Small intestine (tissue), 7 donors: ENCODE data around the gene CHML. TPM values are rescaled to one million over a fixed set of nuclear protein-coding genes. Genes with fewer than 3 reads are reported as not detected.
A peak's percentile ranks its signal among the peaks of the same experiment; 100 is the strongest.

Experiments used
- DNase-seq, 2 donors: peaks; one replicate each; pipeline versions ENCODE4 v3.0.0 to v3.0.0-alpha.2; 2013
- FAIRE-seq: peaks from 2 replicates; lab custom pipeline; 2012; peaks lifted over from hg19 to GRCh38; lab: Jason Lieb, UNC
- H3K27ac ChIP-seq, 3 donors: one replicate each; pipeline ENCODE4 v1.5.1; 2013; ENCODE audit warnings: low read length in 2 of 3, mild to moderate bottlenecking in 2 of 3, control low read depth in 1 of 3, inconsistent platforms in 1 of 3, low read depth in 1 of 3, moderate library complexity in 1 of 3
- H3K27me3 ChIP-seq, 3 donors: one replicate each; pipeline ENCODE4 v1.6.1; 2013; ENCODE audit warnings: low read length in 3 of 3, inconsistent platforms in 1 of 3; ENCODE audit not compliant: control insufficient read depth in 3 of 3, insufficient read depth in 3 of 3
- H3K36me3 ChIP-seq, 3 donors: one replicate each; pipeline ENCODE4 v1.6.1; 2013; ENCODE audit warnings: low read length in 3 of 3, inconsistent platforms in 1 of 3, low read depth in 1 of 3, mild to moderate bottlenecking in 1 of 3, moderate library complexity in 1 of 3; ENCODE audit not compliant: control insufficient read depth in 3 of 3, insufficient read depth in 2 of 3
- H3K4me1 ChIP-seq, 3 donors: one replicate each; pipeline ENCODE4 v1.6.1; 2013; ENCODE audit warnings: low read length in 2 of 3, inconsistent platforms in 1 of 3, low read depth in 1 of 3, mild to moderate bottlenecking in 1 of 3, moderate library complexity in 1 of 3; ENCODE audit not compliant: control insufficient read depth in 3 of 3, insufficient read depth in 2 of 3
- H3K4me3 ChIP-seq, 3 donors: one replicate each; pipeline ENCODE4 v1.5.1; 2013; ENCODE audit warnings: low read length in 3 of 3, control low read depth in 1 of 3, inconsistent platforms in 1 of 3, low read depth in 1 of 3, mild to moderate bottlenecking in 1 of 3, moderate library complexity in 1 of 3
- H3K9me3 ChIP-seq, 2 donors: one replicate each; pipeline ENCODE4 v1.6.1; 2013; ENCODE audit warnings: low read depth in 1 of 2, low read length in 1 of 2; ENCODE audit not compliant: control insufficient read depth in 2 of 2, insufficient read depth in 1 of 2
- WGBS, 3 donors: extraction: QIAGEN DNeasy Blood & Tissue Kit; methylation state at CpG; one replicate each; pipeline ENCODE4 v1.1.7; 2013; 5-methylcytosine and 5-hydroxymethylcytosine counted together
- polyA plus RNA-seq, 4 donors: library from polyadenylated mRNA; stranded (reverse) in 3 of 4; unstranded in 1 of 4; fragments of 200-250 nt in 3 of 4; fragments of 120-200 nt in 1 of 4; gene quantifications; one replicate each; pipeline versions ENCODE4 v1.2.1 to v1.2.3, GENCODE V29; 2013
- donor health status: healthy with polysubstance abuse.
- donor health status: control.
- donor health status: control.
- donor health status: Bipolar disorder and iron deficiency.
- donor health status: healthy.

Gene CHML
- polyA plus RNA-seq, 4 donors, result 1.3 to 16.0 (median 2.2) TPM

DNA sequence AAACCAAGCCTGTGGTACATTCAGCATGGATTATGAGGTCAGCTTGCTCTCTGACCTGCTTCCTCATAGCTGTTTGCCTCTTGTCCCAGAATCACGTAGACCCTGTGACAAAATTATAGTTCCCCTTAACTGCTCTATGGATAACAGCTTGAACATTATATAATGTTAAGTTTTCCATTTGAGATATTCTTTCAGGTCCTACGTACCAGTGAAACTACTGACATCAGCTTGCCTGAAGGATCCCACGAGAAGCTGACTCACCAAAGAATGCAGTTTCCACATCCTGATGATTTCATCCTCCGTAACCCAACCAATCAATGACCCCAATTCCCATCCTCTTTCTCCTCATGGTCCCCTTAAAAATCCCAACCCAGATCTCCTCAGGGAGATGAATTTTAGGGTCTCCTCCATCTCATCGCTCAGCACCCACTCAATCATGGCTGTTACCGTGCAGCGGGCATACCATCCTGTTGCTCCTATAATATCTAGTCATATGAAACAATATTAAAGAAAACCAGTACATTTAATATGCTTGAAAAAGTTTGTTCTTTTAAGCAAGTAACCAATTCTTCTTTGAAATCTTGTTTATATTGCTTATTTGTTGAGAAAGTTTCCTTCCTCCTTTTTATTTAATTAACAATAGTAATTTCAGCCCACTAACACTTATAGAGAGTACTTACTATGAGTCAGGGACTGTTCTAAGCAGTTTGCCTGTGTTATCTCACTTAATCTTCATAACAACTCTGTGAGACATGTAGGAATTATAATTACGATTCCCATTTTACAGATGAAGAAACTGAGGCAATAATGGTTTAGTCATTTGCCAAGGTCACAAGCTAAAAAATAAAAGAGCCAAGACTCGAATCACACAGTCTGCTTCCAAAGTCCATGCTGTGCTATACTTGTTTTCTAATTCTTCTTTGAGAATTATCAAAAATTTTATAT is 27.4 kb downstream of the CHML start:
- H3K9me3 ChIP-seq, result no peaks in the 10 kb centered on the region
- H3K4me1 ChIP-seq, result peaks cover 0 to 7% (median 2%) of the 10 kb centered on the region in 3 donors
- H3K27ac ChIP-seq, result no peak overlapping the region
- FAIRE-seq, result no peak
- DNase-seq, result no peak
- WGBS, 3 donors, result 81 to 84% (median 82%) methylated on average over 9 of the region's 9 CpGs
- H3K36me3 ChIP-seq, result no peaks in the 10 kb centered on the region
- no peaks in the 10 kb centered on the region for H3K27me3 ChIP-seq
- no peak overlapping the region for H3K4me3 ChIP-seq

DNA sequence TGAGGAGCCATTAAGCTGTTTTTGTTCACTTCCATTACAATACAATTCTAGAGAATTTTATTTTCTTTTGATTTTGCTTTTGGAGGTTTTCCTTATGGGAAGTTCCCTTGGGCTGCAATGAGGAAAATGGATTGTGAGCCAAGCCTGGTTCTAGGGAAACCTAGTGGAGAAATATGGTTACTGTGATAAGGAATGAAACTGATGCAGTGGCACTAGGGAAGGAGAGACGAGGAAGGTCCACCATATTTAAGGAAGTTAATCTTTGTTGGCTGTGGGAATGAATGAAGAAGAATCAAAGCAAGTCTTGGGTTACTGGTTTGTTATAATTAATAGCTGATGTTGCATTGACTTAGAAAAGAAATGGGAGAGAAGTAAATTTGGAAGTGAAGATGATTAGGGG is 28.4 kb downstream of the CHML start:
- 85 to 89% (median 88%) methylated on average over 1 of the region's 1 CpG for WGBS, 3 donors
- H3K36me3 ChIP-seq, result no peaks in the 10 kb centered on the region

DNA sequence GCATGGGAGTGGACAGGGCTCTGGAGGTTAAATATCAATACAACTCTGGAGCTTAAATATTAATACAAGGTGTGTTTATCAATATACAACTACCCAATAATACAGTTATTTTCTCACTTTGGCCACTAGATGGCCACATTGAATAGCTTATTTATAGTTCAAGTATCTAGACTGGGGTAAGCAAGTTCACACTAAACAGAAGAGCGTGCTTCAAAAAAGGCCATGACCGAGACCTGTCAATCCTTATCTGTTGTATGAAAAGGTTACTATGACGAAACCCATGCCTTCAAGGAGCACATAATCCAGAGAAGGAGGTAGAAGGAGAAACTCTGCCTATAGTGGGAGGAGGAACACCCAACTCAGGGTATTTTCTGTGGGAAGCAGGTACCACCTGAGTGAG is 29.1 kb downstream of the CHML start:
- no peaks in the 10 kb centered on the region for H3K27me3 ChIP-seq
- no peaks in the 10 kb centered on the region for H3K36me3 ChIP-seq
- peaks cover 0 to 7% (median 2%) of the 10 kb centered on the region in 3 donors for H3K4me1 ChIP-seq
- H3K4me3 ChIP-seq, result no peak overlapping the region
- FAIRE-seq (no peak), DNase-seq (peak; percentile 74 to 87)
- 0 to 10% (median 3%) methylated on average over 3 of the region's 3 CpGs for whole genome bisulfite sequencing, 3 donors
- no peak overlapping the region for H3K27ac ChIP-seq
- no peaks in the 10 kb centered on the region for H3K9me3 ChIP-seq

More for the DNA sequence above, 28.4 kb downstream of the CHML start:
- no peak overlapping the region for H3K4me3 ChIP-seq
- no peaks in the 10 kb centered on the region for H3K27me3 ChIP-seq
- peaks cover 0 to 7% (median 2%) of the 10 kb centered on the region in 3 donors for H3K4me1 ChIP-seq
- H3K9me3 ChIP-seq, result no peaks in the 10 kb centered on the region
- DNase-seq (no peak), FAIRE-seq (no peak)
- H3K27ac ChIP-seq, result no peak overlapping the region

DNA sequence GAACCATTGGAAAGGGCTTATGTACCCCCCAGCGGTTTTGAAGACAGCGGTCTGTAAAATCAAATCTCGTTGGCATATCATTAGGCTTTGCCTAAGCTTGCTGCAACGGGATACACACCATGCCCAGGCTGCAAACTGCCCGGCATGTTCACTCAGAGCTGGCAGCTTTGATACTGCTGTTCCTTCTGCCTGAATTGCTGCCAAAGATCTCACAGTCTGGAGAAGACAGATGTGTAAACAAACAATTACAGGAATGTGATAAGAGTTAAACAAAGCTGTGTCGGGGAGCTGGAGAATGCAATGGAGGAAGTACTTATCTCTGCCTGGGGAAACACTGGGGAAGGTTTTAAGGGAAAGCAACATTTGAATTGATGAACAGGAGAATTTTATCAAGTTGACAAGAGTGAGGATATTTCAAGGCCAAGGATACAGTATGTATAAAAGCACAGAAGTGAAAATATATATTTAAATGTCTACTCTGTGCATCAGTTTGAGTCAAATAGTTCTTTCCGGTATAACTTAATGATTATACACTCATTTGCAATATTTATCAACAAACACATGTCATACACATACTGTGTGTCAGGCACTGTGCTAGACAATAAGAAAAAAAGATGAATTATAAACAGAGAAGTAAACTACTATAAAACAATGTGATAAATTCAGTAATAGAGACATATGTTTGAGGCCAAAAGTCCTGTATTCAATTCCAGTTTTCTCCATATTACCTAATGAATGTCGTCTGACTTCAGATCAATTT is 29.9 kb downstream of the CHML start:
- H3K4me3 ChIP-seq, result no peak overlapping the region
- DNase-seq (peak; percentile 22 to 66), FAIRE-seq (no peak)
- no peaks in the 10 kb centered on the region for H3K9me3 ChIP-seq
- H3K27me3 ChIP-seq, result no peaks in the 10 kb centered on the region
- WGBS, 3 donors, result 12 to 36% (median 26%) methylated on average over 8 of the region's 8 CpGs
- no peak overlapping the region for H3K27ac ChIP-seq
- H3K4me1 ChIP-seq, result peaks cover 0 to 6% (median 2%) of the 10 kb centered on the region in 3 donors
- no peaks in the 10 kb centered on the region for H3K36me3 ChIP-seq

DNA sequence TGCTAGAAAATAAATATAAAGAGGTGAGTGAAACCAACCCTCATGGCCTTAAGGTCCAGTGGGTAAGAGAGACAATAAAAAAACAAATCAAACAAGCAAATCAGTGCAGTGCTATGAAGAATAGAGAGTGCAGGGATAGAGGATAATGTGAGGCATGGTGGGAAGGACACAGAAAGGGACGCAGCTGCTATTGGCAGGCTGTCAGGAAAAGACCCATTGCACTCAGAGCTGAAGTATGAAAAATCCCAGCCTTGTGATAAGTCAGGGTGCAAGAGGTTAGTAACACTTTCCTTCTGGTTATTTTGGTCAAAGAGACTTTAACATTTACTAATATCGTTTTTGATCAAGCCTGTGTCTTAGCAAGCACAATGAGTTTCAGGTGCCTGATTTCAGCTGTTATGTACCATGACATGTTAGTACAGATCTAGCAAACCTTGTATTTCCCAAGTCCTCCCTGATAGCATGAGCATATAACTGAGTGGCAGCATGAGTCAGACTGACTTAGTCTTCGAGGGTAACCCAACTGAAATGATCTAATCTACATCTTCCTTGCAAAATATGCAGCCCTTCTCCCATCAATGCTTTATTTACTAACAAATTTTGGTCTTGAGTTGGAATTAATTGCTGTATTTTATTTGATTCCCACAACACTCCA is 31.7 kb downstream of the CHML start:
- no peak for DNase-seq
- FAIRE-seq, result no peak
- 43 to 47% (median 45%) methylated on average over 3 of the region's 3 CpGs for WGBS, 3 donors

DNA sequence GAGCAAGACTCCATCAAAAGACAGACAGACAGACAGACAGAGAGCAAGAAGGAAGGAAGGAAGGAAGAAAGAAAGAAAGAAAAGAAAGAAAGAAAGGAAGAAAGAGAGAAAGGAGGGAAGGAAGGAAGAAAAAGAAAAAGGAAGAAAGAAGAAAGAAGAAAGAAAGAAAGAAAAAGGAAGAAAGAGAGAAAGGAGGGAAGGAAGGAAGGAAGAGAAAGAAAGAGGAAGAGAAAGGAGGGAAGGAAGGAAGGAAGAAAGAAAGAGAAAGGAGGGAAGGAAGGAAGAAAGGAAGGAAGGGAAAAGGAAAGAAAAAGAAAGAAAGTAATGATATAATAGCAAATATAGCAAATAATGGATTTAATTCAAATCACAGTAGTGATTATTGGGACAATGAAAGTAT is 32.7 kb downstream of the CHML start:
- peaks cover 0 to 2% (median 0%) of the 10 kb centered on the region in 3 donors for H3K4me1 ChIP-seq
- no peak overlapping the region for H3K4me3 ChIP-seq
- no peak overlapping the region for H3K27ac ChIP-seq
- DNase-seq (no peak), FAIRE-seq (no peak)
- peaks cover 0 to 3% (median 2%) of the 10 kb centered on the region in 3 donors for H3K36me3 ChIP-seq
- no peaks in the 10 kb centered on the region for H3K9me3 ChIP-seq
- H3K27me3 ChIP-seq, result no peaks in the 10 kb centered on the region

More for the DNA sequence above, 31.7 kb downstream of the CHML start:
- Histone ChIP-seq H3K27ac (no peak overlapping the region), H3K9me3 (no peaks in the 10 kb centered on the region), H3K27me3 (no peaks in the 10 kb centered on the region), H3K4me1 (peaks cover 0 to 2% (median 0%) of the 10 kb centered on the region in 3 donors), H3K36me3 (peaks cover 0 to 3% (median 1%) of the 10 kb centered on the region in 3 donors), H3K4me3 (no peak overlapping the region)

DNA sequence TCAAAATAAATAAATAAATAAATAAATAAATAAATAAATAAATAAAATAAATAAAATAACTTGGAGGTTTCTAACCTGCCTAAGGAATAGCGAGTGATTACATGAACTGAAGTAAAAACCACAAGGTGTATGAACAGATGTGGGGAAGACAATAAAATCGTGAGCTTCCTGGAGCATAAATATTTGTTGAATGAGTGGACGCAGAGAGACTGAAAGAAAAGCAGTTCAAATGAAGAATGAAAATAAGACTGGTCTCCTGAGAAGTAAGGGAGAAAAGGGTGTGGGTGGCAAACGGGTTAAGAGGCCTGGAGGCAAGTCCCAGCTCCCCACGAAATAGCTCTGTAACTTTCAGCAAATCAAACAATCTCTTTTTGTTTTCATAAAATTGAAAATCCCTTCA is 33.6 kb downstream of the CHML start:
- H3K4me3 ChIP-seq, result no peak overlapping the region
- peaks cover 0 to 3% (median 2%) of the 10 kb centered on the region in 3 donors for H3K36me3 ChIP-seq
- WGBS, 3 donors, result 66 to 81% (median 75%) methylated on average over 5 of the region's 5 CpGs
- H3K27me3 ChIP-seq, result no peaks in the 10 kb centered on the region
- no peak for FAIRE-seq
- no peak for DNase-seq
- peaks cover 0 to 2% (median 0%) of the 10 kb centered on the region in 3 donors for H3K4me1 ChIP-seq
- no peak overlapping the region for H3K27ac ChIP-seq
- H3K9me3 ChIP-seq, result no peaks in the 10 kb centered on the region
